Neural progenitor cell (in vitro differentiated cells): ENCODE measurements around the gene SNX11.

Experiments used
- EZH2 ChIP-seq: fragments of 200-600 bp; sonication (generic); IDR thresholded peaks from 2 replicates; pipeline ENCODE4 v1.6.1; 2017; ENCODE audit warnings: antibody characterized with exemption, mild to moderate bottlenecking, moderate library complexity
- EZH2phosphoT487 ChIP-seq: fragments of 200-600 bp; sonication (generic); IDR thresholded peaks from 2 replicates; pipeline ENCODE4 v1.6.1; 2017; ENCODE audit warnings: antibody characterized with exemption
- TF ChIP-seq, protein P1 (sequence below): fragments of 200-600 bp; sonication (generic); IDR thresholded peaks from 2 replicates; pipeline ENCODE4 v1.5.1; 2017; ENCODE audit warnings: antibody characterized with exemption, mild to moderate bottlenecking

DNA sequence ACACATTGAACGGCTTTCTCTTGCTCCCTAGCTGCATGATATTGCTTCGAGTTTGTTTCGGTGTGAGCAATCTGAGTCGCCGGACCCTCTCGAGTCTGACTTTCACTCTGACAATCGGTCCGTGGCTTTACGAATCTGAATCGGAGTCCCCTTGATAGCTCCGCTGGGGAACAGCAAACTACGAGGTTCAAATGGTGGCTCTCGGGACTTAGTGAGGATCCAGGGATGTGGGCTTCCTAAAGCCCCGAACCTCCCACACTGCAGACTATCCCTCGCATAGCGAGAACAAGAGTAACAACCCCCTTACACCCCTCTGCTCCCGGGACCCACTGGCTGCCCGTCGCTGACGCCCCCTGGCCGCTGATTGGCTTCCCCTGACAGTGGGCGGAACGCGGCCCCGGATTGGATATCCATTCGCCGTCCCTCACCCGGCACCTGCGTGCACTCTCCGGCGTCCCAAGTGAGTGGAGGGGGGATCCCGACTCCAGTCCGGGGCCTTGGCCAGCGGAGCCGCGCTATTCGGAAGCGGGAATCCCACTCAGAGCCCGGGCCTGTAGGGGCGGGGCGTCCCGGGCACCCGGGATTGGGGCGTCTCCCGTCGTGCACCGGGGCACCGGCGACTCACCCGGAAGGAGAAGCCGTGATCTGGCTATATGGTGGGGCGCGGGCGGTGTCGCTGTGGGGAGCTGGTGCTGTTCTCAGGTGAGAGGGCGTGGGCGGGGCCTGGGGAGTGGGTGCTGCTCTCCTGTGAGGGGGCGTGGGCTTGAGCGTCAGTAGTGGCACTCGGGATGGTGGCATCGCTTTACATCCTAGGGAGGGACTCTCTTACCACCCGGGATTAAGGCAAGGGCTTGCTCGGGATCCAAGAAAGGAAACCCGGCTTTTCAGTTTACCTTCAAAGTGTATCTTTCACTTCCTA, at the start of gene SNX11:
- TF ChIP-seq, protein P1, sequence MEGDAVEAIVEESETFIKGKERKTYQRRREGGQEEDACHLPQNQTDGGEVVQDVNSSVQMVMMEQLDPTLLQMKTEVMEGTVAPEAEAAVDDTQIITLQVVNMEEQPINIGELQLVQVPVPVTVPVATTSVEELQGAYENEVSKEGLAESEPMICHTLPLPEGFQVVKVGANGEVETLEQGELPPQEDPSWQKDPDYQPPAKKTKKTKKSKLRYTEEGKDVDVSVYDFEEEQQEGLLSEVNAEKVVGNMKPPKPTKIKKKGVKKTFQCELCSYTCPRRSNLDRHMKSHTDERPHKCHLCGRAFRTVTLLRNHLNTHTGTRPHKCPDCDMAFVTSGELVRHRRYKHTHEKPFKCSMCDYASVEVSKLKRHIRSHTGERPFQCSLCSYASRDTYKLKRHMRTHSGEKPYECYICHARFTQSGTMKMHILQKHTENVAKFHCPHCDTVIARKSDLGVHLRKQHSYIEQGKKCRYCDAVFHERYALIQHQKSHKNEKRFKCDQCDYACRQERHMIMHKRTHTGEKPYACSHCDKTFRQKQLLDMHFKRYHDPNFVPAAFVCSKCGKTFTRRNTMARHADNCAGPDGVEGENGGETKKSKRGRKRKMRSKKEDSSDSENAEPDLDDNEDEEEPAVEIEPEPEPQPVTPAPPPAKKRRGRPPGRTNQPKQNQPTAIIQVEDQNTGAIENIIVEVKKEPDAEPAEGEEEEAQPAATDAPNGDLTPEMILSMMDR, result no peak
- TF ChIP-seq EZH2 (no peak), EZH2phosphoT487 (no peak)
